Measurements from ENCODE around the gene SELENBP1.

The SELENBP1 gene

GRCh38 chr1:151372058-151372934, at the start of gene SELENBP1:
Gene SELENBP1 (minus strand): TSS chr1:151372705. CDS start chr1:151372641, 64 bp downstream.
- H3K36me3 ChIP-seq (ENCODE audit: control insufficient read depth, insufficient read depth, low read length): no peaks in the 10 kb centered on the region
- no peaks in the 10 kb centered on the region for H3K79me2 ChIP-seq
- peak within 1 kb of the TSS; percentile 56 for H3K27ac ChIP-seq
- H3K4me3 ChIP-seq (ENCODE audit: low read depth, low read length): peak within 1 kb of the TSS; percentile 45
- peak within 1 kb of the TSS; percentile 66 for H3K4me2 ChIP-seq (ENCODE audit: low read length)
- H3K4me1 ChIP-seq: peaks cover 6% of the 10 kb centered on the region
- TF ChIP-seq, protein P1, sequence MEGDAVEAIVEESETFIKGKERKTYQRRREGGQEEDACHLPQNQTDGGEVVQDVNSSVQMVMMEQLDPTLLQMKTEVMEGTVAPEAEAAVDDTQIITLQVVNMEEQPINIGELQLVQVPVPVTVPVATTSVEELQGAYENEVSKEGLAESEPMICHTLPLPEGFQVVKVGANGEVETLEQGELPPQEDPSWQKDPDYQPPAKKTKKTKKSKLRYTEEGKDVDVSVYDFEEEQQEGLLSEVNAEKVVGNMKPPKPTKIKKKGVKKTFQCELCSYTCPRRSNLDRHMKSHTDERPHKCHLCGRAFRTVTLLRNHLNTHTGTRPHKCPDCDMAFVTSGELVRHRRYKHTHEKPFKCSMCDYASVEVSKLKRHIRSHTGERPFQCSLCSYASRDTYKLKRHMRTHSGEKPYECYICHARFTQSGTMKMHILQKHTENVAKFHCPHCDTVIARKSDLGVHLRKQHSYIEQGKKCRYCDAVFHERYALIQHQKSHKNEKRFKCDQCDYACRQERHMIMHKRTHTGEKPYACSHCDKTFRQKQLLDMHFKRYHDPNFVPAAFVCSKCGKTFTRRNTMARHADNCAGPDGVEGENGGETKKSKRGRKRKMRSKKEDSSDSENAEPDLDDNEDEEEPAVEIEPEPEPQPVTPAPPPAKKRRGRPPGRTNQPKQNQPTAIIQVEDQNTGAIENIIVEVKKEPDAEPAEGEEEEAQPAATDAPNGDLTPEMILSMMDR (IDR thresholded peaks at IDR 0.05): no peak
- H3K9me3 ChIP-seq (ENCODE audit: control insufficient read depth, low read length): no peaks in the 10 kb centered on the region
- no peak within 1 kb of the TSS for H3K9ac ChIP-seq
- peak within 1 kb of the TSS; percentile 51 for H2AFZ ChIP-seq
- H3K27me3 ChIP-seq (ENCODE audit: control insufficient read depth, insufficient read depth, low read length): no peaks in the 10 kb centered on the region

DNA sequence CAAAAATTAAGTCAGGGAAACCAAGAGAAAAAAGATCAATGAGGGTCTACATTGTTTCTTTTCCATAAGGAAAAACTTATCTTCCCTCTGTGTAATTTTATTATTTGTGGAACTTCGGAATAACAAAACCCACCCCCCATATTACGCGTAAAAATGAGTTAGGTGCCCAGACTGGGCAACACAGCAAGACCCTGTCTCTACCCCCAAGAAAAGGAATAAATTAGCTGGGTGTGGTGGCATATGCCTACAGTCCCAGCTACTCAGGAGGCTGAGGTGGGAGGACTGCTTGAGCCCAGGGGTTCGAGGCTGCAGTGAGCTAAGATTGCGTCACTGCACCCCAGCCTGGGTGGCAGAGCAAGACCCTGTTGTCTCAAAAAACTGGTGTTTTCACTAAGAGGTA, 47.3 kb upstream of the SELENBP1 start:
- TF ChIP-seq, protein P1 (IDR thresholded peaks at IDR 0.05): no peak

GRCh38 chr1:151418081-151418480, 45.6 kb upstream of the SELENBP1 start:
- no peaks in the 10 kb centered on the region for H3K4me1 ChIP-seq
- H3K79me2 ChIP-seq: no peaks in the 10 kb centered on the region
- no peak overlapping the region for H3K4me2 ChIP-seq (ENCODE audit: low read length)
- H3K36me3 ChIP-seq (ENCODE audit: control insufficient read depth, insufficient read depth, low read length): peaks cover under 1% of the 10 kb centered on the region
- no peak overlapping the region for H3K27ac ChIP-seq
- H3K27me3 ChIP-seq (ENCODE audit: control insufficient read depth, insufficient read depth, low read length): no peaks in the 10 kb centered on the region
- TF ChIP-seq, protein P1 (IDR thresholded peaks at IDR 0.05): no peak
- no peak overlapping the region for H3K4me3 ChIP-seq (ENCODE audit: low read depth, low read length)
- no peak overlapping the region for H2AFZ ChIP-seq
- no peak overlapping the region for H3K9ac ChIP-seq
- no peaks in the 10 kb centered on the region for H3K9me3 ChIP-seq (ENCODE audit: control insufficient read depth, low read length)

More for the DNA sequence above, 47.3 kb upstream of the SELENBP1 start:
- Histone ChIP-seq H3K4me3 (ENCODE audit: low read depth, low read length) (no peak overlapping the region), H3K9me3 (ENCODE audit: control insufficient read depth, low read length) (no peaks in the 10 kb centered on the region), H2AFZ (no peak overlapping the region), H3K4me1 (no peaks in the 10 kb centered on the region), H3K79me2 (no peaks in the 10 kb centered on the region), H3K36me3 (ENCODE audit: control insufficient read depth, insufficient read depth, low read length) (peaks cover 3% of the 10 kb centered on the region), H3K27me3 (ENCODE audit: control insufficient read depth, insufficient read depth, low read length) (no peaks in the 10 kb centered on the region), H3K27ac (no peak overlapping the region), H3K9ac (no peak overlapping the region), H3K4me2 (ENCODE audit: low read length) (no peak overlapping the region)

GRCh38 chr1:151416231-151416630, 43.7 kb upstream of the SELENBP1 start:
- H3K79me2 ChIP-seq: no peaks in the 10 kb centered on the region
- no peaks in the 10 kb centered on the region for H3K27me3 ChIP-seq (ENCODE audit: control insufficient read depth, insufficient read depth, low read length)
- H3K4me1 ChIP-seq: no peaks in the 10 kb centered on the region
- H2AFZ ChIP-seq: no peak overlapping the region
- H3K4me3 ChIP-seq (ENCODE audit: low read depth, low read length): no peak overlapping the region
- H3K4me2 ChIP-seq (ENCODE audit: low read length): no peak overlapping the region
- H3K27ac ChIP-seq: no peak overlapping the region
- no peaks in the 10 kb centered on the region for H3K36me3 ChIP-seq (ENCODE audit: control insufficient read depth, insufficient read depth, low read length)
- H3K9ac ChIP-seq: no peak overlapping the region
- TF ChIP-seq, protein P1 (IDR thresholded peaks at IDR 0.05): no peak
- H3K9me3 ChIP-seq (ENCODE audit: control insufficient read depth, low read length): no peaks in the 10 kb centered on the region
